ENCODE results near the gene ARHGAP11A.

DNA sequence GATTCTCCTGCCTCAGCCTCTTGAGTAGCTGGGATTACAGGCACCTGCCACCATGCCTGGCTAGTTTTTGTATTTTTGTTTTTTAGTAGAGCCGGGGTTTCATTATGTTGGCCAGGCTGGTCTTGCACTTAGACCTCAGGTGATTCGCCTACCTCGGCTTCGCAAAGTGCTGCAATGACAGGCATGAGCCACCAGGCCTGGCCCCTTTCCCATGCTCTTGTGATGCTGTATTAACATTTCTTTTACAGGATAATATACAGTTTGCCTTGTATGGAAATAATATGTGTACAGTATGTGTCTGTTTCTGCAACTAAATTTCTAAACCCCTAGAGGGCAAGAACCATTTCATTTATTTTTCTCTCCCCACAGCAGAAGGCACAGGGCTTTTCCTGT lies 64.0 kb downstream of the ARHGAP11A start:
- TF ChIP-seq, protein P1, sequence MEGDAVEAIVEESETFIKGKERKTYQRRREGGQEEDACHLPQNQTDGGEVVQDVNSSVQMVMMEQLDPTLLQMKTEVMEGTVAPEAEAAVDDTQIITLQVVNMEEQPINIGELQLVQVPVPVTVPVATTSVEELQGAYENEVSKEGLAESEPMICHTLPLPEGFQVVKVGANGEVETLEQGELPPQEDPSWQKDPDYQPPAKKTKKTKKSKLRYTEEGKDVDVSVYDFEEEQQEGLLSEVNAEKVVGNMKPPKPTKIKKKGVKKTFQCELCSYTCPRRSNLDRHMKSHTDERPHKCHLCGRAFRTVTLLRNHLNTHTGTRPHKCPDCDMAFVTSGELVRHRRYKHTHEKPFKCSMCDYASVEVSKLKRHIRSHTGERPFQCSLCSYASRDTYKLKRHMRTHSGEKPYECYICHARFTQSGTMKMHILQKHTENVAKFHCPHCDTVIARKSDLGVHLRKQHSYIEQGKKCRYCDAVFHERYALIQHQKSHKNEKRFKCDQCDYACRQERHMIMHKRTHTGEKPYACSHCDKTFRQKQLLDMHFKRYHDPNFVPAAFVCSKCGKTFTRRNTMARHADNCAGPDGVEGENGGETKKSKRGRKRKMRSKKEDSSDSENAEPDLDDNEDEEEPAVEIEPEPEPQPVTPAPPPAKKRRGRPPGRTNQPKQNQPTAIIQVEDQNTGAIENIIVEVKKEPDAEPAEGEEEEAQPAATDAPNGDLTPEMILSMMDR (IDR thresholded peaks at IDR 0.05): 0 out of 2 replicates have a peak, but pooled peaks have one; percentile 7
- TF ChIP-seq ZFX (IDR thresholded peaks at IDR 0.05; ENCODE audit: borderline replicate concordance): no peak
